GM19397 (cell line): Measurements from ENCODE around the gene SLC41A1.
"Not testable (repeated sequence)": the region's sequence is repeated elsewhere in the genome, so short reads cannot be mapped to it uniquely, and the experiment has no call there.

ENCODE experiments used
- ATAC-seq: cut with Tn5 transposase; IDR thresholded peaks from one replicate; pipeline ENCODE4 v1.9.1; 2021; ENCODE audit warnings: mild to moderate bottlenecking, moderate library complexity; ENCODE audit not compliant: unreplicated experiment

Gene SLC41A1

DNA sequence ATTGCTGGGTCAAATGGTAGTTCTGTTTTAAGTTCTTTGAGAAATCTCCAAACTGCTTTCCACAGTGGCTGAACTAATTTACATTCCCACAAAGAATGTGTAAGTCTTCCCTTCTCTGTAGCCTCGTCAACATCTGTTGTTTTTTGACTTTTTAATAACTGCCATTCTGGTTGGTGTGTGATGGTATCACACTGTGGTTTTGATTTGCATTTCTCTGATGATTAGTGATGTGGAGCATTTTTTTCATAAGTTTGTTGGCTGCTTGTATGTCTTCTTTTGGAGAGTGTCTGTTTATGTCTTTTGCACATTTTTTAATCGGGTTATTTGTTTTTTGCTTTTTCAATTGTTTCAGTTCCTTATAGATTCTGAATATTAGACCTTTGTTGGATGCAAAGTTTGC is 10.3 kb upstream of the SLC41A1 start:
- ATAC-seq, result not testable (repeated sequence)

DNA sequence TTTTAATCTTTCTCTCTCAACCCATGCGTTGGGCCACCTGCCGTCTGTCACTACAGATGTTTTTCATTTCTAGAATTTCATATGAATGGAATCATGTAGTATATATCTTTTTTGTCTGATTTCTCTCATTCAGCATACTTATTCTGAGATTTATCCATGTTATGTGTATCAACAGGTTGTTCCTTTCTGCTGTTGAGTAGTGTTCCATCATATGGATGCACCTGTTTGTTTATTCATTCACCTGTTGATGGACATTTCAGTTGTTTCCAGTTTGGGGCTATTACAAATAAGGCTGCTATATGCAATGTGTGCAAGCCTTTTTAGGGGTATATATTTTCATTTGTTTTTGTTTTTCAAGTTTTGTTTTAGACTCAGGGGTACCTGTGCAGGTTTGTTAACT is 9.4 kb upstream of the SLC41A1 start:
- no peak for ATAC-seq

DNA sequence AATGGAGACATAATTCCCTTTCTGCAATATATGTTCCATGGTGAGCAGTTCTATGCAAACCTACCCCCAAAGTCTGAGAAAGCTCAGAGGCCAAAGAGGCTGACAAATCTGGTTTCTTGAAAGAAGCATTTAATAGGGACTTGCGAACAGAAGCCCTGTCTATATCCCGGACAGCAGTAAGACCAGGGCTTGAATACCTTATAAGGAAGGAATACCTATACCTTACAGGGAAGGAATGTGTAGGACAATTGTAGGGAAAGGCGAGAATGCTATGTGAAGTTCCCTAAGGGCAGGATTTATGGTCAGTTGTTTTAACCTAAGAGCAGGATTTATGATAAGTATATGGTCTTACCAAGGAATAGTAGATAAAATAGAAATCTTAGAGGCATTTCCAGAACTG is 5.0 kb upstream of the SLC41A1 start:
- ATAC-seq, result no peak

DNA sequence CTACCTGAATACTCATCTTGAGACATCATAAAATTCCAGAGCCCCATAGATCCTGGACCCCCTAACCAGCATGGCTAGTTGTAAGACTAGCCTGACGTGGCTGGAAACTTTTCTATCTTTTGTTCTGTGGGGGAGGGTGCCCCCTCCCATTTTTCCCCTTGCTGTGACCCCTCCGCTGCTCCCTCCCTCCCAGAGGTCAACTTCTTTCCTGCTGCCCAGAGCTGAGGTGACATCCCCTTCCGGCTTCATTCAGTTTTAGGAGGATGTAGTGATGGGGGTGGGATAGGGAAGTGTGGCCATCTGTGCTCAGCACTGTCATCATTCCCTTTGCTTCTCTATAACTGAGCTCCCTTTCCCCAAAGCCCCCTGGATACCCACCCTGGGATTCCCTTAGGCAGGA is 4.4 kb upstream of the SLC41A1 start:
- ATAC-seq, result no peak

DNA sequence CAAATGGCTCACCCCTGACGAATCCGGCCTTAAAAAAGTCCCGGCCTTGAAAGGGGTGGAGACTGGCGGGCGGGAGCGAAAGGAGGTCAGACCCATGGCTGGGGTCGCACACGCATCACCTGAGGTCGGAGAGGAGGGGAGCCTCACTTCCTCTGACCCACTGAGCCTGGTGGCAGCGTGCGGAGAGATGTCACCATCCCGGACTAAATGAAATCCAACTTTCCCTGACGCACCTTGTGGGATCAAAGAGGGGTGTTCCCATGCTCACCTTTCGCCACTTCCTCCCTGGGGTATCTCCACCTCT is 709 bp upstream of the SLC41A1 start:
- no peak for ATAC-seq

DNA sequence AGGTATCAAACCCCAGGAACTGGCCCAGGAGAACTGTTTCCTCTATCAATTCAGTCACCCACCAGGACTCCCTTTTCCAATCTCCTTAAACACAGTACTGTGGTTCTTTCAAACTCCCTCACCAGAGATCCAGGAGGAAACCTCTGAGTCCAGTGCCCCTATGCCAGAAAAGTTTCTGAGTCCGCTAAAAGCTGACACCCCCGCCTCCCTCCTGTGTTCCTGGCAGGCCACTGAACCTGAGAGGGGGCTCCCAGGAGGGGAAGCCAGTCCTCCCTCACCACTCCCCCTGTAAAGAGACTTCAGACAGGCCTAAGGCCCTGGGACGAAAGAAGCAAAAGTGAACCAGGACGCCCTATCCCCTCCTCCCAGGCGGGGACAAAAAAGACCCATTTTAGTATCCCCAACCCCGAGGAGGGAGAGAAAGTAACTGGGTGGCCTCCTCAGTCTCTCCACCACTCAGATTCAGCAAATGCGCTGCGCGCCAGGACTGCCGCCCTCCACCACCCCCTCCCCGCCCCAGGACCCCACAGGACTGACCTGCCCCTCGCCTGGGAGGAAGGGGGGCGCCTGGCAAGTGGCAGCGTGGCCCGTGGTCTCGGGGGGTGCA is 624 bp downstream of the SLC41A1 start:
- no peak for ATAC-seq

DNA sequence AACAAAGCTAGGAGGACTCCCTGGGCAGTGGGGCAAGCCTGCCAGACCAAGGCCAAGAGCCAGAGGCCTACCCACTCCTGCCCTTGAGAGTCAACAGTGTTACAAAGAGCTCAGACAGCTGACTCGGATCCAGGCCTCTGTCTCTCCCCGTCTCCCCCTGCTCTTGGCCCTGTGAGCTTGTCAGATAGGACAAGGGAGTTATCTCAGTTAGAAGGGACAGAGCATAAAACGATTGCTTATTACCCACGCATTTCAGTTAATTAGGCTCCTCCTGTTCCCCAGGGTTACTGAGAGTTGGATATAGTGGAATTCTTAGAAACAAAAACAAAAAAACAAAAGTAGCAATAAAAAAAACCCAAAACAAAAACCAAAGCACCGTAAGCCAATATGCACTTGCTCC is 1.3 kb downstream of the SLC41A1 start:
- ATAC-seq, result no peak

DNA sequence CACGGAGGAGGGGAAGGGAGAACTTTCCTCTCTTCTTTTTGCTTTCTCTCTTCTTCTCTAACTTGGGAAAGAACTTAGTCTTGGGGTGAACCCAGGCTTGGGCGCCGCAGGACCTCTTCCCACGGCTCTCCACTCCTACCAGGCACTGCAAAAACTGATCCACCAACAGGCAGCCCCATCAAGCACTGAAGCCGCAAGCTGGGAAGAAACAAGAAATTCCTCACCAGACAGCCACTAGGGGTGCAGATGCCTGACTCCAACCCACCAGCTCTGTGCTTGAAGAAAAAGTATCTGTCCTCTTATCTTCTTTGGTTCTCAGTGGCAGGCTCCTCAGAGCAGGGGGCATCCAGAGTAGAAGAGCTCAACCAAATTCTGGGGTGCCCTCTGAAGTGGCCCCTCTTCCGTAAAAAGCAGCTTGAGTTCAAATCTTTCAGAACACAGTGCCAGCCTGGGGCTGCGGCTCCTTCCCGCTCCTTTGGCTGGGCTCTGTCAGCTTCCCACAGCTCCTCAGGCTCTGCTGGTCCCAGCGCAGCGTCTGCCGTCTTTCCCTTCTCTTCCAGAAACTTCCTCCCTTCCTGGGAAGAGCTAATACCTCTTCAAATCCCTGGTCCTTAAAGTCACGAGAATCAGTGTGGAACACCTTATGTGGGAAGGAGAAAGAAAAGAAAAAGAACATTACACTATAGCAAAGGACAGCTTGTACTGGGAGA is 2.4 kb downstream of the SLC41A1 start:
- no peak for ATAC-seq

DNA sequence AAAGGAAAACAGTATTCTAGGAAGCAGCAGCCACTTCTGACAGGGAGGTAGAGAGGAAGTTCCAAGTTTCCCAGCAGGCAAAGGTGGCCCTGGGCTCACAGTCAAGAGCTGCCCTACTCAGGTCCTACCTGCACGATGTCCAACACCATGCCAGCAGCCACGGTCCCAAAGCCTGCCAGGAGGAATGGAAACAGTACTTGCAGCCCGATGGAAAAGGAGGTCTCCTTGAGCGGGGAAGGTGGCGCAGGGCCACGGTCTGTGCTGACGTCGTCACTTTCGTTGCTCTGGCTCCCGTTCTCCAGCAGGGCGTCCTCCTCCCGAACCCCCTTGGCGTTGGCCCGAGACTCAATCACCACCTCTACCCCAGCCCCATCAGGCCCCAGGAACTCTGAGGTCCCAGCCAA is 3.1 kb downstream of the SLC41A1 start:
- no peak for ATAC-seq

DNA sequence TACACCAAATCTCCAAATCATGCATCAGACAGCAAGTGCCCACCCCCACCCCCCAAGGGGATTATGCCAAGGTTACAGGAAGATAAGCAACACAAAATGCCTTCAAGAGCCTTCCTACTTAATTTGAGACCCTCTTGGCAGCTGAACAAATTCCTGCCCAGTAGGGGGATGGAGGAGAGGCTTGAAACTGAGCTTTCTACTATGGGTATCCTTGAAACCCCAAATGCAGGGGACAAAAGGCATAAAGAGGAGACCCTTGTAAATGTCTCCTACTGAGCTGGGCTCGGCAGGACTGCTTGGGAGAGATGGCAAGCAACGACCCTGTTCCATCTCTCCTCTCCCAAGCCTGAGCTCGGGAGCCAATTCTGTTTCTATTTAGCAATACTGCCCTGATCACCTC is 3.5 kb downstream of the SLC41A1 start:
- ATAC-seq, result no peak

DNA sequence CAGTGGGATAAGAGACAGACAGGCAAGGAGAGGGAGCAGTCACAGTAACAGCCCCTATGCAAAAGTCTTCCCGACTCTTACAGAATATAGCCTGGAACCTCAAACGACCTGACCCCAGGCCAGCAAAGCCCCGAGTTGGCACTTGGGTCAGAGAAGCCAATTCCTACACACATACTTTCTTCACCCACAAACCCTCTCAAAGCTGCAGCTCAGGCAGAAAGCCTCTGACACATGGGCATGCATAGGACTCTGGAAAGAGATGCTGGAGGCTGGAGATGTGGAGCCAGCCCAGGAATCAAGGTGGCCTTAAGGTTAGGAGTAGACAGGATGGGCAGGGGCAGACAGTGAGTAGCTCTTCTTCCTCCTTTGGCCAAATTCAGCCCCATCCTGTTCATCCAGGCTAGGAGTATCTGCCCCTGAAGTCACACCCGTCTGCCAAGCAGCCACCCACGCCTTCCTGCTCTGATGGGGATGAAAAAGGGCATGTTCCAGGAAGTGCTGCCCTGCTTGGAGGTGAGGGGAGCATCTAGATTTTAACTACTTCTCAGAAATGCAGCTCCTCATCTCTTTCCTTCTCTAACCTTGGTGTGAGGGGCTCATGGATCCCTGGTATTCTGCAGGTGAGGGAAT is 7.8 kb downstream of the SLC41A1 start:
- no peak for ATAC-seq

DNA sequence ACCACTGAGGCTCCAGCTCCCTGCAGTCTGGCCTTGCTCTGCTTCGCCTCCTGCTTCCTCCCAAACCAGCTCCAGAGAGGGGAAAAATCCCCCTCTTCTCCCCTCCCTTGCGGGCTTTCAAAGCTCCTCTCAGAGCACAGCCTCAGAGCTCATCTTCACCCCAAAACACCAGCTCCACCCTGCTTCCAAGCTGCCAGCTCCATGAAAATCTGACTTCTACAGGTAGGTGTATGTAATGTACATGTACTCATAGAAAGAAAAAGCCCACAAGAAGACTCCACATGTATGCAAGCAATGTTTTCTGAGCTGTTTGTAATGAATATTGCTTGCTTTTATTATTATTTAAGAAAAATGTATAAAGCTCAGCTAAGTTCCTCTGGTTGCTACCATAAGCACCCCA is 8.4 kb downstream of the SLC41A1 start:
- ATAC-seq, result no peak

DNA sequence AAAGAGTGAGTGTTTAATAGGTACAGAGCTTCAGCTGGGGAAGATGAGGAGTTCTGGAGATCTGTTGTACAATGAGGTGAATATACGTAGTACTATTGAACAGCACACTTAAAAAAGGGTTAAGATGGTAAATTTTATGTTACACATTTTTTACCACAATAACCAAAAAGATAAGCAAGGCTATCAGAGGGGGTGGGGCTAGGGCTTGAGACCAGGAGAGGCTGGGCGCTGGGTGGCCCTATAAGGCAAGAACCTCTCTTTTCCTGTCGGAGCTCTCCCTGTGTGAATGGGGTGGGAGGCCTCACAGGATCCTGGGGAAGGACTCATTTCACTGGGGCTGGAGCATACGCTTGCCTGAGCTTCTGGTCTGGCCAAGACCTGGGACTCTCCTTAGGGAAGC is 9.0 kb downstream of the SLC41A1 start:
- ATAC-seq, result no peak

DNA sequence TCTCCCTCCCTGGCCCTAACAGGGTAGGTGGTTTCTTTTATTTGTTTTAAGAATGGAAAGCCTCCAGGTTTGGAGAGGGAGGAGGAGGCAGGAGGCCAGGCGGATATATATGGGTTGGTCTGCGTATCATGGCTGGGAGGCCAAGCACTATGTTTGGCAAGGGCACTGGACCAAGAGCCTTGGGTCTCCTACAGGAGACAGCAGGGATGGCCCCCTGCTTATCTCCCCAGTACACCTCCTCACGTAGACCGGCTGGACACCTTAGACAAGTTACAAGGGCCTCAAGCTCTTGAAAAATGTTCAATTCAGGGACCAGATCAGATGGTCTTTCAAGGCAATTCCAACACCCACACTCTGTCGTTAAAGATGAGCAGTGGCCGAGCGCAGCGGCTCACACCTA is 10.9 kb downstream of the SLC41A1 start:
- no peak for ATAC-seq

DNA sequence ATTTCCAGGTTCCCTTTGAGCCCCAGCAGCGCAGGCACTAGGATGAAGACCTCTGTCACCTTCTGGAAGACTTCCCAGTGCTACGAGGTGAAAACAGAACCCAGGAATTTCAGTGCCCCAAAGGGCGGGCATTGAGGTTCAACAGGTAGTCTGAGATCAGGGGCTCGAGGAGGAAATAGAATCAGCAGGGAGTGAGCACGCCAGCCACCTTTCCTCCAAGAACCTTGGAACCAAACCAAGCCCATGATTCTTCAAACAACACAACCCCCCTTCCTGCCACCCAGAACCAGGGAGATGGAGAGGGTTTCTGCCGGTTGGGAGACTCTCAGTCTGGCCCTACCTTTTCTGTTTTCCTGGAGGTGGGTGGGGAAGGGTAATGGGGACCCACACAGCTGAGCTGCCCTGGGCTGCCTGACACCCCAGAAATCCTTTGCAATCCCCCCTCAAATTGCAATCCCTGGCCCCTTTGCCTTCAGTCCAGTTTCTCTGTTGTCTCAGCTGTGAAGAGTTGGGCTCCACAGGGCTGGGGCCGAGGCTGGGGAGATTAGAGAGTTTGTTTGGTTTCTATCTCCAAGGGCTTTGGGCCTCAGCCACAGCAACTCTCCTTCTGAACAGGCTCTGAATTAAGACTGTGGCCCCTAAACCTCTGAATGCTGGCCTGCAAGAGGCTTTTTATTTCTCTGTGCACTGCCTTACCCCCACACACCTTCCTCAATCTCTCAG is 11.9 kb downstream of the SLC41A1 start:
- ATAC-seq, result no peak

DNA sequence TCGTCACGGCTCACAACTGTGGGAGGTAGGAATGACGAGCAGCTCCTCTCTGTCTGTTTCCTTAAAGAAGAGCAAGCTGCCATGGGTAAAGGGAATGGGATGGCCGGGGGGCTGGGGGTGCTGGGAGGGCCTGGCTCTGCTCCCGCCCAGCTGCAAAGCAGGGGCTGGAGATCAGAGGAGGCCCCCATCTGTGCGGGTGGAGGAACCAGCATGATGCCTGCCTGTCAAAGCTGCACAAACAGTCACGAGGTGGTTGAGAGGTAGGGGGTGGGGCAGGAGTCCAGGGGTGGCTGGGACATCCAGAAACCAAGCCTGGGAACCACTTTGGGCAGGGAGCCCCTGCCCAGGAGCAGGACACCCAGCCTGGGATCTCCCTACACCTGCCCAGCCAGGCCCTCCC is 12.6 kb downstream of the SLC41A1 start:
- no peak for ATAC-seq

DNA sequence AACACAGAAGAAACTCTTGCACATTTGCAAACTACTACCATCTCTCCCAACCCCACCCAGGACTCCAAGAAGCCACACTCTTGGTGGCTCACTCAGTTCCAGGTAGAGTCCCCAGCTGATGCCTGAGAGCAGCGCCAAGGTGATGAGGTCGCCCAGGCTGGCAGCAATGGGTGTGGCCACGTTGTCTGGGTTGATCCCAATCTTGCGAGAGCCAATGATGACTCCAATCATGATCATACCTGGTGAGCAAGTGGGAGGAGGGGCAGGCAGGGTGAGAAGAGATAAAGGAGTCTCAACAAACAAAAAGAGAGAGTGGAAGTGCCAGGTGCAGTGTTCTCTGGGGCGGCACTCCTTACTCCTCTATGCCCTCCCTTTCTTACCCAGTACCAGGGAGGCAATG is 14.4 kb downstream of the SLC41A1 start:
- ATAC-seq, result no peak

DNA sequence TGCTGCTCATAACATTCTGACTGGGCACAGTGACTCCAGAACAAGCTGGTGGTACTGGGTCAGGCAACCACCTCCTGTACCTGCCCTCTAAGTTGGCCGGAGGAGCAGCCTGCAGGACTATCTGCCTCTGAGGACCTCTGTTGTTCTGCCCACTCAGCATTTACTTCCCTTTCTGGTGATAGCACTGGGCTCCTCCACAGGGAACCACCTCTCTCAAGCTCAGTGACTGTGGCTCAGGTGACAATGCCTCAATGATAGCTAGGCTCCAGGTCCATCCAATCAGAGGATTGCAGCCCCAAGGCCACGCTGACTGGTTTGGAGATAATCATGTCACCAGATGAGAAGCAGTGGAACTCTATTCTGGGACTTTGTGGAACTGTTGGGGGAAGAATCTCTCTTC is 15.8 kb downstream of the SLC41A1 start:
- ATAC-seq, result no peak

DNA sequence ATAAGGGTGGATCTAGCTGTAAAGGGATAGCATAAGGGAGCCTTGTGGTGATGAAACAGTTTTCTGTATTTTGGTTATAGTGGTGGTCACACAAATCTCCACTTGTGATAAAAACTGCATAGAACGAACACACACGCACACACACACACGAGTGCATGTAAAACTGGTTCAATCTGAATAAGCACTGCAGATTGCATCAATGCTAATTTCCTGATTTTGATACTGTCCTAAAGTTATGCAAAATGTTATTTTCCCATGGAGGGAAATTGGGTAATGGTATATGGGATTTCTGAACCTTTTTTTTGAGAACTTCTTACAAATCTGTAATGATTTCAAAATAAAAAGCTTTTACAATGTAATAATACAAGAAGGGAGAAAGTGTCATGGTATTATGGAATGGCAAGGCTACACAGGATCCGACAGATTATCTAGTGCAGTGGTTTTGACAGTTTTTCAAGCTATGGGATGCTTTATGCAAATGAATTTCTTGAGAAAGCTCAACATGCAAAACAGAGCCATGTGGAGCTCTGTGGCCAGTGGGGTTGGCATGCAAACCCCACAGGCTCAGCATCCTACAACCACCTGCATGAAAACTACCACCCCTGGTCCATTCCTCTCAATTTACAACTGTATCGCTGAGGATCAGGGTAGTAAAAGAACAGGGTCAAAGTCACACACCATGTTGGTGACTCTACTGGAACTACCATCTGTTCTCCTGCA is 18.8 kb downstream of the SLC41A1 start:
- ATAC-seq, result peak; percentile 49

DNA sequence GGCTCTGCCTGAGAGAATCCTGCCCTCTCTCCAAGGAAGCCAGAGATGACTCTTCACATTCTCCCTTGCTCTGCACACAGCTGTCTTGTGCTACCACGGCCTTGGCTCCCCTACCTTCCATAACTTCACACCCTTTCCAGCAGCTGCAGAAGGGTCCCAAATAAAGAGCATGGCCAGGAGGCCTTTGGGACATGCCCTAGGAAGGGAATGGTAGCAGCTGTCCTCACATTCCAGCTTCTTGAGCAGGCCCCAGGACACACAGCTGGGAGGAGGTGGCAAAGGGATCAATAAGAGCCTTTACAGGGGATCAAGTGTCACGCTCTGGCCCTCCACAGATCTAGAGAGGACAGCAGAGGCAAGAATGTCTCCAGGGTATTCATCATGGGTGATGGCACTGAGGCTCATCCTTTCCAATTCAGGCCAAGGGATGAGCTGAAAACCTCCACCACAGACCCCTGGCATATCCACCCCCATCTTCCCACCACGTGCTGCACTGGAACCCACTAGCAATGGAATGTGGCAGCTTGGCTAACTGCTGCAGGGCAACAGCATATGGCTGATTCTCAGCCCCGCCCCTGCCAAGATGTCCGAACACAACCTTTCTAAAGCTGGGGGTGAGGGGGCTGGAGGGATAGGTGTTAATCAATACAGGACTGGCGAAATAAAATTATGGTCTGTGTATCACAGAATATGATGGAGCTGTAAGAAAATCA is 19.9 kb downstream of the SLC41A1 start:
- peak; percentile 8 for ATAC-seq

DNA sequence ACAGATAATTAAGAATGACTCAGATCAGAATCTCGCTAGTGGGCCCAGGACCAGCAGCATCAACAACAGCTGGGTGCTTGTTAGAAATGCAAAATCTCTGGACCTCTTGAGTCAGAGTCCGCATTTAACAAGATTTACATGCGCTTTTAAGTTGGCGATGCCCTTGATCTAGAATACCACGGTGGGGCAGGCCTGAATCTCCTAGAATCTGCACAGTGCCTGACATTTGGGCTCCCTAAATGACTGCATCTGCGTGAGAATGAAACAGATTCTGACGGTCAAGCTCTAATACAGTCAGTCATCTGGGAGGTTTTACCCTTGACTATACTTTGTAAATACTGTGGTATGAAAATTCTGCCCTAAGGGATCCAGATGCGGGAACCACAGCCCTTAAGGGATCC is 20.5 kb downstream of the SLC41A1 start:
- peak; percentile 54 for ATAC-seq
